ENCODE data around the gene CEP112.
"Not testable (repeated sequence)": the region's sequence is repeated elsewhere in the genome, so short reads cannot be mapped to it uniquely, and the experiment has no call there.

CEP112 gene

GRCh38 chr17:66184392-66184791 is 7.5 kb downstream of the CEP112 start:
- Mint-ChIP-seq H3K4me1 (ENCODE audit: low read depth) (no peaks in the 10 kb centered on the region), H3K36me3 (peaks cover 9% of the 10 kb centered on the region), H3K27ac (no peak overlapping the region), H3K9me3 (ENCODE audit: low read depth) (peaks cover 4% of the 10 kb centered on the region), H3K4me3 (no peak overlapping the region), H3K27me3 (peaks cover 2% of the 10 kb centered on the region)

- peaks cover 4% of the 10 kb centered on the region for H3K9me3 Mint-ChIP-seq (ENCODE audit: low read depth)
- no peaks in the 10 kb centered on the region for H3K4me1 Mint-ChIP-seq (ENCODE audit: low read depth)
- no peak overlapping the region for H3K27ac Mint-ChIP-seq
- no peak overlapping the region for H3K4me3 Mint-ChIP-seq
- H3K27me3 Mint-ChIP-seq = peaks cover 2% of the 10 kb centered on the region
- peaks cover 9% of the 10 kb centered on the region for H3K36me3 Mint-ChIP-seq
These were observed 8.4 kb downstream of the CEP112 start for GRCh38 chr17:66183529-66183928.

- Mint-ChIP-seq H3K36me3 (peaks cover 6% of the 10 kb centered on the region), H3K4me1 (ENCODE audit: low read depth) (no peaks in the 10 kb centered on the region), H3K9me3 (ENCODE audit: low read depth) (no peaks in the 10 kb centered on the region), H3K27ac (no peak overlapping the region), H3K4me3 (no peak overlapping the region), H3K27me3 (no peaks in the 10 kb centered on the region)
These were observed 13.3 kb downstream of the CEP112 start for GRCh38 chr17:66178642-66179041.

GRCh38 chr17:66177048-66177447 is 14.9 kb downstream of the CEP112 start:
- H3K27me3 Mint-ChIP-seq = no peaks in the 10 kb centered on the region
- H3K36me3 Mint-ChIP-seq = peaks cover 4% of the 10 kb centered on the region
- H3K27ac Mint-ChIP-seq = no peak overlapping the region
- no peaks in the 10 kb centered on the region for H3K9me3 Mint-ChIP-seq (ENCODE audit: low read depth)
- no peaks in the 10 kb centered on the region for H3K4me1 Mint-ChIP-seq (ENCODE audit: low read depth)
- H3K4me3 Mint-ChIP-seq = no peak overlapping the region

- no peak overlapping the region for H3K4me3 Mint-ChIP-seq
- H3K27ac Mint-ChIP-seq = no peak overlapping the region
- no peaks in the 10 kb centered on the region for H3K9me3 Mint-ChIP-seq (ENCODE audit: low read depth)
- H3K4me1 Mint-ChIP-seq (ENCODE audit: low read depth) = no peaks in the 10 kb centered on the region
- no peaks in the 10 kb centered on the region for H3K36me3 Mint-ChIP-seq
- no peaks in the 10 kb centered on the region for H3K27me3 Mint-ChIP-seq
These were observed 16.0 kb downstream of the CEP112 start for GRCh38 chr17:66175892-66176291.

GRCh38 chr17:66172691-66173223 is 19.2 kb downstream of the CEP112 start:
- no peak overlapping the region for H3K27ac Mint-ChIP-seq
- H3K27me3 Mint-ChIP-seq = no peaks in the 10 kb centered on the region
- H3K4me3 Mint-ChIP-seq = no peak overlapping the region
- no peaks in the 10 kb centered on the region for H3K4me1 Mint-ChIP-seq (ENCODE audit: low read depth)
- H3K36me3 Mint-ChIP-seq = no peaks in the 10 kb centered on the region
- H3K9me3 Mint-ChIP-seq (ENCODE audit: low read depth) = no peaks in the 10 kb centered on the region

GRCh38 chr17:66172144-66172543 is 19.8 kb downstream of the CEP112 start:
- H3K27ac Mint-ChIP-seq = no peak overlapping the region
- no peaks in the 10 kb centered on the region for H3K27me3 Mint-ChIP-seq
- no peaks in the 10 kb centered on the region for H3K4me1 Mint-ChIP-seq (ENCODE audit: low read depth)

GRCh38 chr17:66171692-66172091 is 20.2 kb downstream of the CEP112 start:
- no peak overlapping the region for H3K27ac Mint-ChIP-seq
- H3K36me3 Mint-ChIP-seq = no peaks in the 10 kb centered on the region
- H3K27me3 Mint-ChIP-seq = no peaks in the 10 kb centered on the region

More at GRCh38 chr17:66172144-66172543, 19.8 kb downstream of the CEP112 start:
- H3K36me3 Mint-ChIP-seq = no peaks in the 10 kb centered on the region
- no peak overlapping the region for H3K4me3 Mint-ChIP-seq
- no peaks in the 10 kb centered on the region for H3K9me3 Mint-ChIP-seq (ENCODE audit: low read depth)

GRCh38 chr17:66171172-66171571 is 20.8 kb downstream of the CEP112 start:
- no peak overlapping the region for H3K27ac Mint-ChIP-seq
- no peaks in the 10 kb centered on the region for H3K27me3 Mint-ChIP-seq
- H3K4me1 Mint-ChIP-seq (ENCODE audit: low read depth) = no peaks in the 10 kb centered on the region
- H3K4me3 Mint-ChIP-seq = no peak overlapping the region
- no peaks in the 10 kb centered on the region for H3K36me3 Mint-ChIP-seq
- no peaks in the 10 kb centered on the region for H3K9me3 Mint-ChIP-seq (ENCODE audit: low read depth)

More at GRCh38 chr17:66171692-66172091, 20.2 kb downstream of the CEP112 start:
- H3K4me3 Mint-ChIP-seq = no peak overlapping the region
- no peaks in the 10 kb centered on the region for H3K9me3 Mint-ChIP-seq (ENCODE audit: low read depth)
- no peaks in the 10 kb centered on the region for H3K4me1 Mint-ChIP-seq (ENCODE audit: low read depth)

GRCh38 chr17:66169839-66170238 is 22.1 kb downstream of the CEP112 start:
- no peaks in the 10 kb centered on the region for H3K36me3 Mint-ChIP-seq
- no peak overlapping the region for H3K27ac Mint-ChIP-seq
- no peaks in the 10 kb centered on the region for H3K27me3 Mint-ChIP-seq
- no peak overlapping the region for H3K4me3 Mint-ChIP-seq
- no peaks in the 10 kb centered on the region for H3K4me1 Mint-ChIP-seq (ENCODE audit: low read depth)
- H3K9me3 Mint-ChIP-seq (ENCODE audit: low read depth) = no peaks in the 10 kb centered on the region

- Mint-ChIP-seq H3K4me3 (no peak overlapping the region), H3K27me3 (no peaks in the 10 kb centered on the region), H3K9me3 (ENCODE audit: low read depth) (no peaks in the 10 kb centered on the region), H3K27ac (no peak overlapping the region), H3K36me3 (no peaks in the 10 kb centered on the region), H3K4me1 (ENCODE audit: low read depth) (no peaks in the 10 kb centered on the region)
These were observed 24.6 kb downstream of the CEP112 start for GRCh38 chr17:66167189-66167815.

- Mint-ChIP-seq H3K4me3 (no peak overlapping the region), H3K9me3 (ENCODE audit: low read depth) (no peaks in the 10 kb centered on the region), H3K4me1 (ENCODE audit: low read depth) (no peaks in the 10 kb centered on the region), H3K27me3 (no peaks in the 10 kb centered on the region), H3K27ac (no peak overlapping the region), H3K36me3 (no peaks in the 10 kb centered on the region)
These were observed 26.3 kb downstream of the CEP112 start for GRCh38 chr17:66165537-66166123.

- peaks cover 10% of the 10 kb centered on the region for H3K36me3 Mint-ChIP-seq
- not testable (repeated sequence) for H3K27me3 Mint-ChIP-seq; H3K9me3 Mint-ChIP-seq (ENCODE audit: low read depth); H3K4me1 Mint-ChIP-seq (ENCODE audit: low read depth); H3K4me3 Mint-ChIP-seq; H3K27ac Mint-ChIP-seq
These were observed 36.9 kb downstream of the CEP112 start for GRCh38 chr17:66155055-66155454.

GRCh38 chr17:66152756-66153155 is 39.2 kb downstream of the CEP112 start:
- Mint-ChIP-seq H3K36me3 (peaks cover 10% of the 10 kb centered on the region), H3K4me1 (ENCODE audit: low read depth) (peaks cover 4% of the 10 kb centered on the region), H3K9me3 (ENCODE audit: low read depth) (no peaks in the 10 kb centered on the region), H3K4me3 (no peak overlapping the region), H3K27me3 (peaks cover 3% of the 10 kb centered on the region), H3K27ac (no peak overlapping the region)

GRCh38 chr17:66150708-66151107 is 41.2 kb downstream of the CEP112 start:
- H3K4me1 Mint-ChIP-seq (ENCODE audit: low read depth) = peaks cover 4% of the 10 kb centered on the region
- H3K9me3 Mint-ChIP-seq (ENCODE audit: low read depth) = no peaks in the 10 kb centered on the region
- peaks cover 3% of the 10 kb centered on the region for H3K27me3 Mint-ChIP-seq
- H3K27ac Mint-ChIP-seq = no peak overlapping the region
- H3K4me3 Mint-ChIP-seq = no peak overlapping the region
- peaks cover 5% of the 10 kb centered on the region for H3K36me3 Mint-ChIP-seq

- peaks cover 3% of the 10 kb centered on the region for H3K27me3 Mint-ChIP-seq
- H3K27ac Mint-ChIP-seq = no peak overlapping the region
- H3K36me3 Mint-ChIP-seq = peaks cover 5% of the 10 kb centered on the region
- H3K9me3 Mint-ChIP-seq (ENCODE audit: low read depth) = no peaks in the 10 kb centered on the region
- H3K4me1 Mint-ChIP-seq (ENCODE audit: low read depth) = peaks cover 4% of the 10 kb centered on the region
- no peak overlapping the region for H3K4me3 Mint-ChIP-seq
These were observed 42.4 kb downstream of the CEP112 start for GRCh38 chr17:66149562-66149961.
